HepG2 (cell line): ENCODE results near the gene TPO. TPM values are rescaled to one million over a fixed set of nuclear protein-coding genes. Genes with fewer than 3 reads are reported as not detected.

Experiments used
- PHF21A ChIP-seq: sonication (generic); formaldehyde crosslinking; IDR thresholded peaks from 2 replicates; pipeline ENCODE4 v1.5.0; 2020; ENCODE audit warnings: mild to moderate bottlenecking, missing genetic modification reagents
- SRY ChIP-seq: sonication (generic); formaldehyde crosslinking; IDR thresholded peaks from 2 replicates; pipeline ENCODE4 v1.8.0; 2022; ENCODE audit warnings: mild to moderate bottlenecking, missing genetic modification reagents
- ZBTB7B ChIP-seq: sonication (generic); formaldehyde crosslinking; IDR thresholded peaks from 2 replicates; pipeline ENCODE4 v1.4.0; 2020; ENCODE audit warnings: missing genetic modification reagents
- ZNF12 ChIP-seq: sonication (generic); formaldehyde crosslinking; IDR thresholded peaks from 2 replicates; pipeline ENCODE4 v1.5.0; 2020; ENCODE audit warnings: missing genetic modification reagents
- ZNF296 ChIP-seq: sonication (generic); formaldehyde crosslinking; conservative IDR thresholded peaks from 2 replicates; pipeline ENCODE4 v1.5.0; 2020; ENCODE audit warnings: mild to moderate bottlenecking, missing genetic modification reagents
- ZNF33B ChIP-seq: sonication (generic); formaldehyde crosslinking; IDR thresholded peaks from 2 replicates; pipeline ENCODE4 v1.5.1; 2020; ENCODE audit warnings: mild to moderate bottlenecking, missing genetic modification reagents
- polyA plus RNA-seq, 8 experiments: library from polyadenylated mRNA; depleted of rRNA in 3 of 8; stranded (reverse) in 7 of 8; unstranded in 1 of 8; fragments of >200 nt; fragmentation: Illumina TruSeq in 4 of 8; extraction: Trizol in 4 of 8; gene quantifications; 2 replicates each; pipeline versions ENCODE4 v1.2.1 to v1.2.3, GENCODE V29; 2011 to 2016; ENCODE audit warnings: low read depth in 4 of 8, missing spikeins in 1 of 8, mixed read lengths in 1 of 8; ENCODE audit not compliant: insufficient read depth in 1 of 8
- total RNA-seq, 5 experiments: library from RNA; depleted of rRNA; stranded (reverse); fragments of >200 nt; fragmentation: Illumina TruSeq; extraction: Trizol; gene quantifications; 2 replicates each; pipeline ENCODE4 v1.2.3, GENCODE V29; 2016; ENCODE audit warnings: low read depth in 1 of 5
- TF ChIP-seq, protein P1 (sequence below): sonication (generic); formaldehyde crosslinking; IDR thresholded peaks from one replicate; pipeline ENCODE4 v1.5.1; 2020; ENCODE audit warnings: mild to moderate bottlenecking, missing genetic modification reagents; ENCODE audit errors: not compliant biosample characterization
- TF ChIP-seq, protein P2 (sequence below): sonication (generic); formaldehyde crosslinking; IDR thresholded peaks from 2 replicates; pipeline ENCODE4 v1.4.0; 2020; ENCODE audit warnings: missing genetic modification reagents

Gene TPO
- total and polyA plus RNA-seq, 2 of the 13 experiments (the other 11 are each of a cell fraction or from before 2014, with no cell fraction given) = not detected

DNA sequence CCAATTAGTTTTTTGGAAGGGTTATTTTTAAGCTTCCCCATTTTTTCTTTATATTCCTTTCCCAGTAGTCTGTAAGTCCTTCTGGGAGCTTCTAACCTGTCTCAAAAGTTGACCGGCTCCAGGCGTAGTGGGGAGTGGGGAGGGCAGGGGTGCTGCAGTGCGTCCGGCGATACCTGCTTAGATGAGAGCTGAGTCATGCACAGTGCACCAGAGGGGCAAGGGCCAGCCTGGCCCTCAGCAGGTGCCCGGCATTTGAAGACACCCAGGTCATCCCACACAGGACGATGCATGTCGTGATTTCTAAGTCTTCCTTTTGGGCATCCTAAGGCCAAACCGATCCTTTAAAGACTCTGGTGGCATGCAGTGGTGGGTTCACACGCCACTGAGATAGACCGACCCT lies 73.4 kb downstream of the TPO start (continued):
- TF ChIP-seq, protein P1, sequence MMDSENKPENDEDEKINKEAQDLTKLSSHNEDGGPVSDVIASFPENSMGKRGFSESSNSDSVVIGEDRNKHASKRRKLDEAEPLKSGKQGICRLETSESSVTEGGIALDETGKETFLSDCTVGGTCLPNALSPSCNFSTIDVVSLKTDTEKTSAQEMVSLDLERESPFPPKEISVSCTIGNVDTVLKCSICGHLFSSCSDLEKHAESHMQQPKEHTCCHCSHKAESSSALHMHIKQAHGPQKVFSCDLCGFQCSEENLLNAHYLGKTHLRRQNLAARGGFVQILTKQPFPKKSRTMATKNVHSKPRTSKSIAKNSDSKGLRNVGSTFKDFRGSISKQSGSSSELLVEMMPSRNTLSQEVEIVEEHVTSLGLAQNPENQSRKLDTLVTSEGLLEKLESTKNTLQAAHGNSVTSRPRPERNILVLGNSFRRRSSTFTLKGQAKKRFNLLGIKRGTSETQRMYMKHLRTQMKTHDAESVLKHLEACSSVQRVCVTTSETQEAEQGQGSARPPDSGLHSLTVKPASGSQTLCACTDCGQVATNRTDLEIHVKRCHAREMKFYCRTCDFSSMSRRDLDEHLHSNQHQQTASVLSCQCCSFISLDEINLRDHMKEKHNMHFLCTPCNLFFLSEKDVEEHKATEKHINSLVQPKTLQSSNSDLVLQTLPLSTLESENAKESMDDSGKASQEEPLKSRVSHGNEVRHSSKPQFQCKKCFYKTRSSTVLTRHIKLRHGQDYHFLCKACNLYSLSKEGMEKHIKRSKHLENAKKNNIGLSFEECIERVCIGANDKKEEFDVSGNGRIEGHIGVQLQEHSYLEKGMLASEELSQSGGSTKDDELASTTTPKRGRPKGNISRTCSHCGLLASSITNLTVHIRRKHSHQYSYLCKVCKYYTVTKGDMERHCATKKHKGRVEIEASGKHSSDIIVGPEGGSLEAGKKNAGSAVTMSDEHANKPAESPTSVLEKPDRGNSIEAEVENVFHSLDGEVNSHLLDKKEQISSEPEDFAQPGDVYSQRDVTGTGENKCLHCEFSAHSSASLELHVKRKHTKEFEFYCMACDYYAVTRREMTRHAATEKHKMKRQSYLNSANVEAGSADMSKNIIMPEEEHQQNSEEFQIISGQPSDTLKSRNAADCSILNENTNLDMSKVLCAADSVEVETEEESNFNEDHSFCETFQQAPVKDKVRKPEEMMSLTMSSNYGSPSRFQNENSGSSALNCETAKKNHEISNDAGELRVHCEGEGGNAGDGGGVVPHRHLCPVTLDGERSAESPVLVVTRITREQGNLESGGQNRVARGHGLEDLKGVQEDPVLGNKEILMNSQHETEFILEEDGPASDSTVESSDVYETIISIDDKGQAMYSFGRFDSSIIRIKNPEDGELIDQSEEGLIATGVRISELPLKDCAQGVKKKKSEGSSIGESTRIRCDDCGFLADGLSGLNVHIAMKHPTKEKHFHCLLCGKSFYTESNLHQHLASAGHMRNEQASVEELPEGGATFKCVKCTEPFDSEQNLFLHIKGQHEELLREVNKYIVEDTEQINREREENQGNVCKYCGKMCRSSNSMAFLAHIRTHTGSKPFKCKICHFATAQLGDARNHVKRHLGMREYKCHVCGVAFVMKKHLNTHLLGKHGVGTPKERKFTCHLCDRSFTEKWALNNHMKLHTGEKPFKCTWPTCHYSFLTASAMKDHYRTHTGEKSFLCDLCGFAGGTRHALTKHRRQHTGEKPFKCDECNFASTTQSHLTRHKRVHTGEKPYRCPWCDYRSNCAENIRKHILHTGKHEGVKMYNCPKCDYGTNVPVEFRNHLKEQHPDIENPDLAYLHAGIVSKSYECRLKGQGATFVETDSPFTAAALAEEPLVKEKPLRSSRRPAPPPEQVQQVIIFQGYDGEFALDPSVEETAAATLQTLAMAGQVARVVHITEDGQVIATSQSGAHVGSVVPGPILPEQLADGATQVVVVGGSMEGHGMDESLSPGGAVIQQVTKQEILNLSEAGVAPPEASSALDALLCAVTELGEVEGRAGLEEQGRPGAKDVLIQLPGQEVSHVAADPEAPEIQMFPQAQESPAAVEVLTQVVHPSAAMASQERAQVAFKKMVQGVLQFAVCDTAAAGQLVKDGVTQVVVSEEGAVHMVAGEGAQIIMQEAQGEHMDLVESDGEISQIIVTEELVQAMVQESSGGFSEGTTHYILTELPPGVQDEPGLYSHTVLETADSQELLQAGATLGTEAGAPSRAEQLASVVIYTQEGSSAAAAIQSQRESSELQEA (CRISPR knock-in tag) = no peak
- TF ChIP-seq ZBTB7B (CRISPR knock-in tag) (no peak), ZNF12 (CRISPR knock-in tag) (no peak), PHF21A (no peak), ZNF296 (CRISPR knock-in tag) (no peak), ZNF33B (CRISPR knock-in tag) (no peak), SRY (CRISPR knock-in tag) (no peak)
- TF ChIP-seq, protein P2, sequence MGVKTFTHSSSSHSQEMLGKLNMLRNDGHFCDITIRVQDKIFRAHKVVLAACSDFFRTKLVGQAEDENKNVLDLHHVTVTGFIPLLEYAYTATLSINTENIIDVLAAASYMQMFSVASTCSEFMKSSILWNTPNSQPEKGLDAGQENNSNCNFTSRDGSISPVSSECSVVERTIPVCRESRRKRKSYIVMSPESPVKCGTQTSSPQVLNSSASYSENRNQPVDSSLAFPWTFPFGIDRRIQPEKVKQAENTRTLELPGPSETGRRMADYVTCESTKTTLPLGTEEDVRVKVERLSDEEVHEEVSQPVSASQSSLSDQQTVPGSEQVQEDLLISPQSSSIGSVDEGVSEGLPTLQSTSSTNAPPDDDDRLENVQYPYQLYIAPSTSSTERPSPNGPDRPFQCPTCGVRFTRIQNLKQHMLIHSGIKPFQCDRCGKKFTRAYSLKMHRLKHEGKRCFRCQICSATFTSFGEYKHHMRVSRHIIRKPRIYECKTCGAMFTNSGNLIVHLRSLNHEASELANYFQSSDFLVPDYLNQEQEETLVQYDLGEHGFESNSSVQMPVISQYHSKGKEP (CRISPR knock-in tag) = no peak
